Neural cell (in vitro differentiated cells): Measurements from ENCODE around the gene MAN2B2. TPM values are rescaled to one million over a fixed set of nuclear protein-coding genes. Genes with fewer than 3 reads are reported as not detected.

Experiments used
- H2AFZ ChIP-seq: fragments of 200-600, 300-800 bp; sonication (generic), shearing (Covaris generic); 2 replicates; pipeline ENCODE4 v1.6.0; 2014; ENCODE audit warnings: low read depth, mild to moderate bottlenecking, antibody characterized with exemption, low read length, moderate library complexity
- H3F3A ChIP-seq: fragments of 200-600 bp; shearing (Covaris generic); 2 replicates; pipeline ENCODE4 v1.6.1; 2016; ENCODE audit warnings: mild to moderate bottlenecking, moderate library complexity, mixed read lengths, antibody characterized with exemption, low read length; ENCODE audit not compliant: insufficient read depth, poor library complexity, severe bottlenecking
- H3K27ac ChIP-seq: fragments of 200-600, 300-800 bp; sonication (generic), shearing (Covaris generic); 2 replicates; pipeline ENCODE4 v1.5.1; 2014; ENCODE audit warnings: mild to moderate bottlenecking, low read length, moderate library complexity
- H3K27me3 ChIP-seq: fragments of 300-800, 200-600 bp; sonication (generic), shearing (Covaris generic); 2 replicates; pipeline ENCODE4 v1.6.0; 2014; ENCODE audit warnings: mild to moderate bottlenecking, low read depth, low read length, moderate library complexity; ENCODE audit not compliant: insufficient read depth
- H3K36me3 ChIP-seq: fragments of 300-800, 200-600 bp; sonication (generic), shearing (Covaris generic); 2 replicates; pipeline ENCODE4 v1.5.1; 2014; ENCODE audit warnings: mild to moderate bottlenecking, antibody characterized with exemption, low read length, moderate library complexity; ENCODE audit not compliant: insufficient read depth
- H3K4me2 ChIP-seq: fragments of 300-800, 200-600 bp; sonication (generic), shearing (Covaris generic); 2 replicates; pipeline ENCODE4 v1.6.0; 2014; ENCODE audit warnings: mild to moderate bottlenecking, low read length
- H3K4me3 ChIP-seq: fragments of 300-800, 200-600 bp; sonication (generic), shearing (Covaris generic); 2 replicates; pipeline ENCODE4 v1.5.1; 2014; ENCODE audit warnings: mild to moderate bottlenecking, low read length, moderate library complexity
- H3K79me2 ChIP-seq: fragments of 200-600 bp; shearing (Covaris generic); replicated peaks from 2 replicates; pipeline ENCODE4 v1.6.0; 2014; ENCODE audit warnings: mild to moderate bottlenecking, low read length, moderate library complexity; ENCODE audit not compliant: insufficient read depth
- H3K9ac ChIP-seq: fragments of 300-800, 200-600 bp; sonication (generic), shearing (Covaris generic); 2 replicates; pipeline ENCODE4 v1.6.1; 2016; ENCODE audit warnings: mild to moderate bottlenecking, low read length, mixed read lengths
- H3K9me2 ChIP-seq: fragments of 200-600 bp; shearing (Covaris generic); 2 replicates; pipeline ENCODE4 v1.6.1; 2016; ENCODE audit warnings: mild to moderate bottlenecking, low read length, mixed read lengths; ENCODE audit not compliant: insufficient read depth
- H3K9me3 ChIP-seq: fragments of 200-600, 300-800 bp; sonication (generic), shearing (Covaris generic); 2 replicates; pipeline ENCODE4 v1.6.1; 2016; ENCODE audit warnings: mild to moderate bottlenecking, mixed run types, low read length, moderate library complexity, mixed read lengths
- H4K20me1 ChIP-seq: fragments of 200-600 bp; shearing (Covaris generic); 2 replicates; pipeline ENCODE4 v1.6.1; 2016; ENCODE audit warnings: mild to moderate bottlenecking, mixed run types; ENCODE audit not compliant: insufficient read depth
- EP300 ChIP-seq: fragments of 450-650 bp; conservative IDR thresholded peaks from 2 replicates; pipeline ENCODE4 v1.6.1; 2014; ENCODE audit warnings: antibody characterized with exemption, mild to moderate bottlenecking, moderate library complexity; ENCODE audit not compliant: poor library complexity, severe bottlenecking
- EZH2 ChIP-seq: fragments of 200-600, 300-800 bp; shearing (Covaris generic), sonication (generic); IDR thresholded peaks from 2 replicates; pipeline ENCODE4 v1.6.1; 2014; ENCODE audit warnings: antibody characterized with exemption, low read length, borderline replicate concordance, mild to moderate bottlenecking; ENCODE audit not compliant: insufficient read depth, poor library complexity, severe bottlenecking
- MXI1 ChIP-seq: fragments of 450-650 bp; conservative IDR thresholded peaks from 2 replicates; pipeline ENCODE4 v1.6.1; 2014; ENCODE audit warnings: antibody characterized with exemption, mild to moderate bottlenecking; ENCODE audit not compliant: poor library complexity, severe bottlenecking
- POLR2AphosphoS5 ChIP-seq: IDR thresholded peaks from 2 replicates; pipeline ENCODE4 v1.6.1; 2012
- RAD21 ChIP-seq: fragments of 450-650 bp; conservative IDR thresholded peaks from 2 replicates; pipeline ENCODE4 v1.6.1; 2014; ENCODE audit warnings: antibody characterized with exemption, mild to moderate bottlenecking, moderate library complexity
- REST ChIP-seq: IDR thresholded peaks from 2 replicates; pipeline ENCODE4 v1.6.1; 2012; ENCODE audit warnings: borderline replicate concordance
- SMC3 ChIP-seq: fragments of 450-650 bp; conservative IDR thresholded peaks from 2 replicates; pipeline ENCODE4 v1.6.1; 2014; ENCODE audit warnings: antibody characterized with exemption, mild to moderate bottlenecking, moderate library complexity; ENCODE audit not compliant: poor library complexity
- TAF1 ChIP-seq: IDR thresholded peaks from 2 replicates; pipeline ENCODE4 v1.6.1; 2012; ENCODE audit warnings: low read depth
- polyA plus RNA-seq: library from polyadenylated mRNA; depleted of rRNA; stranded (reverse); fragments of >200 nt; gene quantifications from 2 replicates; pipeline ENCODE4 v1.2.3, GENCODE V29; 2014
- TF ChIP-seq, protein P1 (sequence below): fragments of 450-650 bp; IDR thresholded peaks from 2 replicates; pipeline ENCODE4 v1.5.1; 2014; ENCODE audit warnings: antibody characterized with exemption, mild to moderate bottlenecking, moderate library complexity; ENCODE audit not compliant: poor library complexity, severe bottlenecking

The MAN2B2 gene
- polyA plus RNA-seq, 1 donor from 2014 or later = 7.5 TPM

GRCh38 chr4:6655924-6656323 is 80.9 kb downstream of the MAN2B2 start:
- Histone ChIP-seq H3K27me3 (no peaks in the 10 kb centered on the region), H4K20me1 (no peaks in the 10 kb centered on the region), H3K36me3 (no peaks in the 10 kb centered on the region), H2AFZ (no peak overlapping the region), H3K9ac (no peak overlapping the region), H3K27ac (no peak overlapping the region), H3K4me3 (no peak overlapping the region), H3F3A (no peaks in the 10 kb centered on the region), H3K9me3 (no peaks in the 10 kb centered on the region), H3K4me2 (no peak overlapping the region), H3K79me2 (no peaks in the 10 kb centered on the region), H3K9me2 (no peaks in the 10 kb centered on the region)
- TF ChIP-seq, protein P1, sequence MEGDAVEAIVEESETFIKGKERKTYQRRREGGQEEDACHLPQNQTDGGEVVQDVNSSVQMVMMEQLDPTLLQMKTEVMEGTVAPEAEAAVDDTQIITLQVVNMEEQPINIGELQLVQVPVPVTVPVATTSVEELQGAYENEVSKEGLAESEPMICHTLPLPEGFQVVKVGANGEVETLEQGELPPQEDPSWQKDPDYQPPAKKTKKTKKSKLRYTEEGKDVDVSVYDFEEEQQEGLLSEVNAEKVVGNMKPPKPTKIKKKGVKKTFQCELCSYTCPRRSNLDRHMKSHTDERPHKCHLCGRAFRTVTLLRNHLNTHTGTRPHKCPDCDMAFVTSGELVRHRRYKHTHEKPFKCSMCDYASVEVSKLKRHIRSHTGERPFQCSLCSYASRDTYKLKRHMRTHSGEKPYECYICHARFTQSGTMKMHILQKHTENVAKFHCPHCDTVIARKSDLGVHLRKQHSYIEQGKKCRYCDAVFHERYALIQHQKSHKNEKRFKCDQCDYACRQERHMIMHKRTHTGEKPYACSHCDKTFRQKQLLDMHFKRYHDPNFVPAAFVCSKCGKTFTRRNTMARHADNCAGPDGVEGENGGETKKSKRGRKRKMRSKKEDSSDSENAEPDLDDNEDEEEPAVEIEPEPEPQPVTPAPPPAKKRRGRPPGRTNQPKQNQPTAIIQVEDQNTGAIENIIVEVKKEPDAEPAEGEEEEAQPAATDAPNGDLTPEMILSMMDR = no peak
- no peak for TF ChIP-seq RAD21

GRCh38 chr4:6657242-6658208 is 82.5 kb downstream of the MAN2B2 start:
- H3K27ac ChIP-seq = no peak overlapping the region
- H3K79me2 ChIP-seq = no peaks in the 10 kb centered on the region
- H3K27me3 ChIP-seq = no peaks in the 10 kb centered on the region
- no peak overlapping the region for H2AFZ ChIP-seq
- H3K4me2 ChIP-seq = no peak overlapping the region
- no peak overlapping the region for H3K4me3 ChIP-seq
- no peak overlapping the region for H3K9ac ChIP-seq
- H4K20me1 ChIP-seq = no peaks in the 10 kb centered on the region
- no peak for TF ChIP-seq EZH2
- H3K36me3 ChIP-seq = no peaks in the 10 kb centered on the region
- no peaks in the 10 kb centered on the region for H3K9me2 ChIP-seq
- no peaks in the 10 kb centered on the region for H3K9me3 ChIP-seq
- no peaks in the 10 kb centered on the region for H3F3A ChIP-seq

GRCh38 chr4:6658209-6658595 is 83.2 kb downstream of the MAN2B2 start:
- Histone ChIP-seq H3K4me3 (no peak overlapping the region), H3K4me2 (no peak overlapping the region), H3K9ac (no peak overlapping the region)

DNA sequence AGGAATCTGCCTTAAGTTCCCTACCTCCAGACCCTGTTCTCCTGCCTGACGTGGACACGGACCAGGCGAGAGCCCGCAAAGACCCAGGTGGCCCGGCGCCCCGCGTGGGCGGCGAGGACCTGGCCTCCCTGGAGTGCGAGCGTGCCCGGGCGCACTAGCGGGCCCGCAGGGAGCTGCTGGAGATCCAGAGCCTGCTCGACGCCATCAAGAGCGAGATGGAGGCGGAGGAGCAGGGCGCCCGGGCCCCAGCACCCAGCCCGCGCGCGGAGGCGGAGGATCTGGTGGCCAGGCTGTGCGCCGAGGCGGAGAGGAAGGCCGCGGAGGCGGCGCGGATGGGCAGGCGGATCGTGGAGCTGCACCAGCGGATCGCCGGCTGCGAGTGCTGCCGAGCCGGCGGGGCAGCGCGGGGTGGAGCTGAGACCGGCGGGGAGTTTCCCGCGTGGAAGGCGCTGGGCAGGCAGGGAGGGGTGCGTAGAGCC is 83.6 kb downstream of the MAN2B2 start:
- Histone ChIP-seq H3K27ac (no peak overlapping the region), H4K20me1 (no peaks in the 10 kb centered on the region), H3K9me3 (no peaks in the 10 kb centered on the region), H3K9ac (no peak overlapping the region), H3F3A (no peaks in the 10 kb centered on the region), H3K79me2 (no peaks in the 10 kb centered on the region), H2AFZ (no peak overlapping the region), H3K27me3 (no peaks in the 10 kb centered on the region), H3K4me2 (no peak overlapping the region), H3K4me3 (no peak overlapping the region), H3K9me2 (no peaks in the 10 kb centered on the region), H3K36me3 (no peaks in the 10 kb centered on the region)
- no peak for TF ChIP-seq RAD21
- TF ChIP-seq TAF1 = no peak
- TF ChIP-seq, protein P1 = no peak
- no peak for TF ChIP-seq SMC3
- TF ChIP-seq MXI1 = no peak
- TF ChIP-seq POLR2AphosphoS5 = no peak
- TF ChIP-seq REST = no peak
- TF ChIP-seq EP300 = no peak
- no peak for TF ChIP-seq EZH2

More at GRCh38 chr4:6658209-6658595, 83.2 kb downstream of the MAN2B2 start:
- no peaks in the 10 kb centered on the region for H3K36me3 ChIP-seq
- no peaks in the 10 kb centered on the region for H3K27me3 ChIP-seq
- H3K9me3 ChIP-seq = no peaks in the 10 kb centered on the region
- no peaks in the 10 kb centered on the region for H3F3A ChIP-seq
- no peak overlapping the region for H3K27ac ChIP-seq
- no peak overlapping the region for H2AFZ ChIP-seq
- no peaks in the 10 kb centered on the region for H3K79me2 ChIP-seq
- no peak for TF ChIP-seq EZH2
- H3K9me2 ChIP-seq = no peaks in the 10 kb centered on the region
- no peaks in the 10 kb centered on the region for H4K20me1 ChIP-seq
